ENCODE measurements around the gene DCHS2. TPM values are rescaled to one million over a fixed set of nuclear protein-coding genes. Genes with fewer than 3 reads are reported as not detected.

The DCHS2 gene
- total RNA-seq, 4 donors from 2014 or later: 0.40 to 1.4 (median 0.61) TPM

DNA sequence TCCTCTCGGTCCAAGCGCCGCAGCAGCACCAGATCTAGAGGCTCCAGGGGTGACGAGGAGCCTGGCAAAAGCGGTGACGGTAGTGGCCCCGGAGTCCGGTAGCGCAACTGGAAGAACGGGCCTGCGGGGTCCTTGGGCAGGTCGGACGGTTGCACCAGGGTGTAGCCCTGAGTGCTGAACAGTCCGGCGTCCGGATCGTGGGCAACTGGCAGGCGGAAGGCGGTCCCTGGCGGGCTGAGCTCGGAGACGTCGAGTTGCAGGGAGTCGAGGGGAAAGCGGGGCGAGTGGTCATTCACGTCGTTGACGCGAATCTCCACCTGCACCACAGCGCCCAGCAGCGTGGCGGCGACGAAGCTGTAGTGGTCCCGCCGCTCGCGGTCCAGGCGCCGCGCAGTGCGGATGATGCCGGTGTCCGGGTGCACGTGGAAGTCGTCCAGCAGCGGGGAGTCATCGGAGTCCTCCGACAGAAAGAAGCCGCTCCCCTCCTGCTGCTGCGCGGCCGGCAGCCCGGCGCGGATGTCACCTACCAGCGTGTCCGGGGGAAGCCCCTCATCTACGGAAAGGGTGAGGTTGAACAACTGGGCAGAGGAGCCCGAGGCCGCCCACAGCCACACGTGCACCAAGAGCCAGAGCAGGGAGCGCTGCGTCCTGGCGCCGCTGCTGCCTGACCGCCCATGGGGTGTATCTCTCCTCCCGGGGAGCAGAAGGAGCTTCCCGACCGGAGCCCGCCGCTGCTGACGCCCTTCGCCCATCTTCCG, 837 bp downstream of the DCHS2 start:
- Histone ChIP-seq H3K27ac (no peak overlapping the region), H3K36me3 (no peaks in the 10 kb centered on the region), H3K4me3 (replicated peaks in 1 of 3) (peak overlapping the region in 1 of 3 donors; percentile 21), H3K9me3 (no peaks in the 10 kb centered on the region), H3K27me3 (peaks cover 8% of the 10 kb centered on the region), H3K4me1 (peaks cover 11 to 25% of the 10 kb centered on the region in 2 donors)
- DNase-seq: peak; percentile 14 to 17
- 0 to 4% methylated on average over 2 to 39 of the region's 76 CpGs for WGBS, 2 donors
- intact Hi-C loops (cut with DNase I): loop anchor here (10.0 kb wide), 1 partner anchor 76 kb away; no protein-coding TSS in a partner anchor
- no peak for TF ChIP-seq POLR2A (IDR thresholded peaks at IDR 0.05)
- no peak for TF ChIP-seq CTCF (IDR thresholded peaks at IDR 0.05)

DNA sequence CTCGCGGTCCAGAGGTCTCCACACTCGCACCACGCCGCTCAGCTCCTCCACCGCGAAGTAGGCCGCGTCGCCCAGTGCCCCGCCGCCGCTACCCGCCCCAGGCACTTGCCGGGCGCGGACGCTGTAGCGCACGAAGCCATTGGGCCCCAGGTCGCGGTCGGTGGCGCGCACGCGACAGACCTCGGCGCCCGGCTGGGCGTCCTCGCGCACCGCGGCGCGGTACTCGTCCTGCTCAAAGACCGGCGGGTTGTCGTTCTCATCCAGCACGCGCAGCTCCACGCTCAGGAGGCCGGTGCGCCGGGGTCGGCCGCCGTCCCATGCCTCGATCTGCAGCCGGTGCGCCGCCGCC, 1.4 kb downstream of the DCHS2 start:
- no peaks in the 10 kb centered on the region for H3K9me3 ChIP-seq
- H3K4me3 ChIP-seq (replicated peaks in 1 of 3): no peak overlapping the region
- no peak for DNase-seq
- H3K36me3 ChIP-seq: no peaks in the 10 kb centered on the region
- peaks cover 11 to 25% of the 10 kb centered on the region in 2 donors for H3K4me1 ChIP-seq
- peaks cover 8% of the 10 kb centered on the region for H3K27me3 ChIP-seq
- WGBS, 2 donors: 10% methylated on average over 2 of the region's 55 CpGs; no CpG with 5 or more reads in 1 of the 2 donors
- TF ChIP-seq CTCF (IDR thresholded peaks at IDR 0.05) (no peak), POLR2A (IDR thresholded peaks at IDR 0.05) (no peak)
- H3K27ac ChIP-seq: no peak overlapping the region
- intact Hi-C loops (cut with DNase I): loop anchor here (10.0 kb wide), 1 partner anchor 75 kb away; no protein-coding TSS in a partner anchor

DNA sequence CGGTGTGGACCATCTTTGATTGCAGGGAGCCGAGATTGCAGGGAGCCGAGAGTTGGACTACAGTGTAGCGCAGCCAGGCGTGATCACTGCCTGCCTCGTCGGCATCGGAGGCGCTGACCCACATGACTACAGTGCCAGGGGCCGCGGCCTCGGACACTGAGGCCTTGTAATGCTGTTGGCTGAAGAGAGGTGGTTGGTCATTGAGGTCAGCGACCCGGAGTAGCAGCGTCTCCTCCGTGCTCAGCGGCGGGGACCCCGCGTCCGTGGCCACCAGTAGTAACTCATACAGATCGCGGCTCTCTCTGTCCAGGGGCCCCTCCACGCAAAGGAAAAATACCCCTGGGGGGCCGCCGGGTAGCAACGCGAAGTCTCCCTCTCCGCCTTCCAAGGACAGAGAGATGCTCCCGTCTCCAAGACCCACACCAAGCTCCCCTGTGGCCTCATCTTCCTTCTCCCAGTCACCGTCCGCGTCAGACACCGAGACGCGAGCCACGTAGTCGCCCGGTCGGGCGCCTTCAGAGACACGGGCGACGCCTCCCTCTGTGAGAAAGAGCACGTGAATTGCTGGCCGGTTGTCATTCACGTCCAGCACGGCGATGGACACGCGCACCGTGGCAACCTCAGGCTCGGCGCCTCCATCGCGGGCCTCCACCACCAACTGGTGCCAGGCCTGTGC, 1.9 kb downstream of the DCHS2 start:
- TF ChIP-seq POLR2A (IDR thresholded peaks at IDR 0.05) (no peak), CTCF (IDR thresholded peaks at IDR 0.05) (no peak)
- Histone ChIP-seq H3K4me1 (peaks cover 11 to 25% of the 10 kb centered on the region in 2 donors), H3K36me3 (no peaks in the 10 kb centered on the region), H3K27me3 (peaks cover 8% of the 10 kb centered on the region), H3K4me3 (replicated peaks in 1 of 3) (no peak overlapping the region), H3K27ac (no peak overlapping the region), H3K9me3 (no peaks in the 10 kb centered on the region)
- DNase-seq: no peak
- intact Hi-C loops (cut with DNase I): loop anchor here (10.0 kb wide), 1 partner anchor 75 kb away; no protein-coding TSS in a partner anchor
- WGBS, 2 donors: 38 to 47% methylated on average over 13 to 54 of the region's 56 CpGs

- 87 to 93% methylated on average over 4 of the region's 4 CpGs for WGBS, 2 donors
- H3K27me3 ChIP-seq: peaks cover 8% of the 10 kb centered on the region
- intact Hi-C loops (cut with DNase I): no loop called here
Observed at GRCh38 chr4:154487145-154487544, 4.5 kb downstream of the DCHS2 start.

More at GRCh38 chr4:154487145-154487544, 4.5 kb downstream of the DCHS2 start:
- Histone ChIP-seq H3K36me3 (no peaks in the 10 kb centered on the region), H3K27ac (no peak overlapping the region), H3K9me3 (no peaks in the 10 kb centered on the region), H3K4me1 (peaks cover 11 to 22% of the 10 kb centered on the region in 2 donors), H3K4me3 (replicated peaks in 1 of 3) (no peak overlapping the region)
- no peak for DNase-seq
- TF ChIP-seq CTCF (IDR thresholded peaks at IDR 0.05): no peak
- no peak for TF ChIP-seq POLR2A (IDR thresholded peaks at IDR 0.05)
